Endothelial cell of umbilical vein (primary cell): ENCODE measurements around the gene ANKH.

ENCODE experiments used
- CTCF ChIP-seq, 2 donors: IDR thresholded peaks; 1 replicate in 1 of 2; 2 replicates in 1 of 2; pipeline ENCODE4 v1.5.1; 2011; ENCODE audit warnings: low read length in 2 of 2, mild to moderate bottlenecking in 2 of 2, moderate library complexity in 2 of 2, control low read depth in 1 of 2, inconsistent platforms in 1 of 2, low read depth in 1 of 2; ENCODE audit not compliant: insufficient read depth in 1 of 2; ENCODE audit errors: extremely low read depth in 1 of 2
- EZH2 ChIP-seq: IDR thresholded peaks from 2 replicates; pipeline ENCODE4 v1.6.1; 2012; ENCODE audit warnings: borderline replicate concordance, low read depth, mild to moderate bottlenecking, moderate library complexity, low read length, inconsistent platforms; ENCODE audit not compliant: severe bottlenecking
- FOS ChIP-seq: IDR thresholded peaks from 2 replicates; pipeline ENCODE4 v1.6.1; 2011; ENCODE audit warnings: mild to moderate bottlenecking, low read length, moderate library complexity, borderline replicate concordance; ENCODE audit not compliant: insufficient read depth
- MYC ChIP-seq: IDR thresholded peaks from one replicate; pipeline ENCODE4 v1.6.1; 2011; ENCODE audit warnings: mild to moderate bottlenecking, low read depth, low read length
- POLR2A ChIP-seq: IDR thresholded peaks from 2 replicates; pipeline ENCODE4 v1.6.1; 2012; ENCODE audit warnings: low read depth, mild to moderate bottlenecking, control low read depth, low read length
- POLR2AphosphoS5 ChIP-seq: IDR thresholded peaks from 2 replicates; pipeline ENCODE4 v1.6.1; 2012; ENCODE audit warnings: low read depth, mild to moderate bottlenecking, control low read depth, low read length, moderate library complexity; ENCODE audit not compliant: insufficient read depth

GRCh38 chr5:14902826-14903560, 31.4 kb upstream of the ANKH start:
- TF ChIP-seq CTCF (IDR thresholded peaks at IDR 0.05; ENCODE audit: extremely low read depth in 1 of 2, insufficient read depth in 1 of 2, low read depth in 1 of 2, low read length in 2 of 2) (no peak), POLR2AphosphoS5 (no peak), POLR2A (no peak), EZH2 (no peak), MYC (no peak), FOS (no peak)
